SK-N-SH (cell line): ENCODE data around the gene FDXACB1.

Experiments used
- CHD2 ChIP-seq: fragments of 150-350 bp; IDR thresholded peaks from 2 replicates; pipeline ENCODE4 v1.6.1; 2018; ENCODE audit warnings: low read length; ENCODE audit not compliant: partially characterized antibody
- ELF1 ChIP-seq: IDR thresholded peaks from 2 replicates; pipeline ENCODE4 v1.4.0; 2012
- EP300 ChIP-seq, 2 experiments: IDR thresholded peaks; 2 replicates each; pipeline versions ENCODE4 v1.4.0 to v1.6.1; 2012; ENCODE audit warnings: borderline replicate concordance in 1 of 2, low read depth in 1 of 2, low read length in 1 of 2
- EZH2phosphoT487 ChIP-seq: fragments of 200-600 bp; sonication (generic); IDR thresholded peaks from 2 replicates; pipeline ENCODE4 v1.6.1; 2017; ENCODE audit warnings: low read depth, mixed run types, mild to moderate bottlenecking, antibody characterized with exemption, moderate library complexity, borderline replicate concordance
- GABPA ChIP-seq: IDR thresholded peaks from 2 replicates; pipeline ENCODE4 v1.4.0; 2012; ENCODE audit warnings: low read depth, mild to moderate bottlenecking
- POLR2AphosphoS5 ChIP-seq: IDR thresholded peaks from 2 replicates; pipeline ENCODE4 v1.6.1; 2012; ENCODE audit warnings: low read depth, low read length
- RAD21 ChIP-seq: IDR thresholded peaks from 2 replicates; pipeline ENCODE4 v1.6.1; 2012; ENCODE audit warnings: mild to moderate bottlenecking, low read length
- REST ChIP-seq: IDR thresholded peaks from 2 replicates; pipeline ENCODE4 v1.6.1; 2012; ENCODE audit warnings: mild to moderate bottlenecking, low read depth, low read length, moderate library complexity
- RXRA ChIP-seq: IDR thresholded peaks from 2 replicates; pipeline ENCODE4 v1.4.0; 2012; ENCODE audit warnings: low read depth, mild to moderate bottlenecking, borderline replicate concordance
- SIN3A ChIP-seq: IDR thresholded peaks from 2 replicates; pipeline ENCODE4 v1.6.1; 2012; ENCODE audit warnings: low read depth, mild to moderate bottlenecking, low read length, moderate library complexity, borderline replicate concordance
- TAF1 ChIP-seq: IDR thresholded peaks from 2 replicates; pipeline ENCODE4 v1.6.1; 2012; ENCODE audit warnings: low read depth, mild to moderate bottlenecking, low read length, moderate library complexity, borderline replicate concordance
- TF ChIP-seq, protein P1 (sequence below): fragments of 150-350 bp; IDR thresholded peaks from 2 replicates; pipeline ENCODE4 v1.6.1; 2017; ENCODE audit warnings: antibody characterized with exemption, low read length, low read depth, borderline replicate concordance
- TF ChIP-seq, protein P2 (sequence below): fragments of 200-600 bp; sonication (generic); IDR thresholded peaks from 2 replicates; pipeline ENCODE4 v1.6.1; 2017; ENCODE audit warnings: antibody characterized with exemption, mild to moderate bottlenecking, moderate library complexity
- TF ChIP-seq, protein P3 (sequence below): IDR thresholded peaks from 2 replicates; pipeline ENCODE4 v1.4.0; 2012; ENCODE audit warnings: low read depth

DNA sequence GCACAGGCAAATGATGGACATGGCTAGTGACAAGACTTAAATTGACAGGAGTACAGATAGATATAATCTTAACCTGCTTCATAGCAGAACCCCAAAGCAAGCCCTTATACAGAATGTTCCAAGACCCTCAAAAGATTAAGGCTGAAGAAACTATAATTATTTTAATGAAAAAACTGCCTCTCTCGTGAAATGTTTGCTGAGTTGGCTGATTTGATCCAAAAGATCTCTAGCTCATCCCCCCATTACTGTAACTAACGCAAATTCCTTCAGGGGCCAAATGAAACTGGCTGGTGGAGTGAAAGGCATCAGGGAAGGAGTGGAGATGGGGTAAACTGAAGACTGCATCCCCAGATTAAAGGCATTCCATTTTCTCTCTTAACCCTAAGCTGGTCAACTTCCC, 26.9 kb downstream of the FDXACB1 start:
- no peak for TF ChIP-seq POLR2AphosphoS5
- no peak for TF ChIP-seq RXRA
- TF ChIP-seq RAD21, result no peak
- TF ChIP-seq, protein P1, sequence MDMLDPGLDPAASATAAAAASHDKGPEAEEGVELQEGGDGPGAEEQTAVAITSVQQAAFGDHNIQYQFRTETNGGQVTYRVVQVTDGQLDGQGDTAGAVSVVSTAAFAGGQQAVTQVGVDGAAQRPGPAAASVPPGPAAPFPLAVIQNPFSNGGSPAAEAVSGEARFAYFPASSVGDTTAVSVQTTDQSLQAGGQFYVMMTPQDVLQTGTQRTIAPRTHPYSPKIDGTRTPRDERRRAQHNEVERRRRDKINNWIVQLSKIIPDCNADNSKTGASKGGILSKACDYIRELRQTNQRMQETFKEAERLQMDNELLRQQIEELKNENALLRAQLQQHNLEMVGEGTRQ, result no peak
- TF ChIP-seq SIN3A, result no peak
- TF ChIP-seq REST, result no peak
- no peak for TF ChIP-seq CHD2
- TF ChIP-seq, protein P2, sequence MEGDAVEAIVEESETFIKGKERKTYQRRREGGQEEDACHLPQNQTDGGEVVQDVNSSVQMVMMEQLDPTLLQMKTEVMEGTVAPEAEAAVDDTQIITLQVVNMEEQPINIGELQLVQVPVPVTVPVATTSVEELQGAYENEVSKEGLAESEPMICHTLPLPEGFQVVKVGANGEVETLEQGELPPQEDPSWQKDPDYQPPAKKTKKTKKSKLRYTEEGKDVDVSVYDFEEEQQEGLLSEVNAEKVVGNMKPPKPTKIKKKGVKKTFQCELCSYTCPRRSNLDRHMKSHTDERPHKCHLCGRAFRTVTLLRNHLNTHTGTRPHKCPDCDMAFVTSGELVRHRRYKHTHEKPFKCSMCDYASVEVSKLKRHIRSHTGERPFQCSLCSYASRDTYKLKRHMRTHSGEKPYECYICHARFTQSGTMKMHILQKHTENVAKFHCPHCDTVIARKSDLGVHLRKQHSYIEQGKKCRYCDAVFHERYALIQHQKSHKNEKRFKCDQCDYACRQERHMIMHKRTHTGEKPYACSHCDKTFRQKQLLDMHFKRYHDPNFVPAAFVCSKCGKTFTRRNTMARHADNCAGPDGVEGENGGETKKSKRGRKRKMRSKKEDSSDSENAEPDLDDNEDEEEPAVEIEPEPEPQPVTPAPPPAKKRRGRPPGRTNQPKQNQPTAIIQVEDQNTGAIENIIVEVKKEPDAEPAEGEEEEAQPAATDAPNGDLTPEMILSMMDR, result no peak
- no peak for TF ChIP-seq TAF1
- TF ChIP-seq ELF1, result no peak
- TF ChIP-seq EP300 (IDR thresholded peaks at IDR 0.05; ENCODE audit: borderline replicate concordance in 1 of 2, low read depth in 1 of 2, low read length in 1 of 2), result no peak
- TF ChIP-seq EZH2phosphoT487, result no peak
- TF ChIP-seq, protein P3, sequence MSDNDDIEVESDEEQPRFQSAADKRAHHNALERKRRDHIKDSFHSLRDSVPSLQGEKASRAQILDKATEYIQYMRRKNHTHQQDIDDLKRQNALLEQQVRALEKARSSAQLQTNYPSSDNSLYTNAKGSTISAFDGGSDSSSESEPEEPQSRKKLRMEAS, result no peak
- TF ChIP-seq GABPA, result no peak
